Adrenal gland (tissue), 5 donors: Measurements from ENCODE around the gene SUN2.

ENCODE experiments used
- POLR2A ChIP-seq, 2 donors: fragments of 450-650 bp; IDR thresholded peaks; one replicate each; pipeline ENCODE4 v1.6.1; 2017; ENCODE audit warnings: antibody characterized with exemption in 2 of 2, mild to moderate bottlenecking in 2 of 2, moderate library complexity in 1 of 2
- TF ChIP-seq, protein P1 (sequence below), 6 experiments: fragments of 450-650 bp in 4 of 6; fragments of 200-600 bp in 2 of 6; sonication (generic) in 1 of 6; IDR thresholded peaks; 1 replicate in 5 of 6; 2 replicates in 1 of 6; pipeline versions ENCODE4 v1.5.1 to v1.8.0; 2016 to 2021; ENCODE audit warnings: antibody characterized with exemption in 6 of 6, mild to moderate bottlenecking in 2 of 6, moderate library complexity in 1 of 6
- donor health status: DM: no; HTN: no; CAD: no.

DNA sequence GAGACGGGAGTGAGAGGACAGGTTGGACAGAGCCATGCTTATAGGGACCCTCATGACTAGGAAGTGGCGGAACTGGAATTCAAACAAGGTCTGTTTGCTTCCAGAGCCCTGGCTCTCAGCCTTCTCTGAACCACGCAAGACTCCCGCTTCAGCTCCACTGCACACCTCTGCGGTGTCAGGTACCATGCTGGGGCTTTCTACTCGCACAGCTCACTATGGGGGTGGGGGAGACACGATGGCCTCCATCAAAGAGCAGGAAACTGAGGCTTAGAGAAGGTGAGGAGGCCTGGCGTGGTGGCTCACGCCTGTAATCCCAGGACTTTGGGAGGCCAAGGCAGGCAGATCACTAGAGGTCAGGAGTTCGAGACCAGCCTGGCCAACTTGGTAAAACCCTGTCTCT, 14.2 kb downstream of the SUN2 start:
- TF ChIP-seq, protein P1, sequence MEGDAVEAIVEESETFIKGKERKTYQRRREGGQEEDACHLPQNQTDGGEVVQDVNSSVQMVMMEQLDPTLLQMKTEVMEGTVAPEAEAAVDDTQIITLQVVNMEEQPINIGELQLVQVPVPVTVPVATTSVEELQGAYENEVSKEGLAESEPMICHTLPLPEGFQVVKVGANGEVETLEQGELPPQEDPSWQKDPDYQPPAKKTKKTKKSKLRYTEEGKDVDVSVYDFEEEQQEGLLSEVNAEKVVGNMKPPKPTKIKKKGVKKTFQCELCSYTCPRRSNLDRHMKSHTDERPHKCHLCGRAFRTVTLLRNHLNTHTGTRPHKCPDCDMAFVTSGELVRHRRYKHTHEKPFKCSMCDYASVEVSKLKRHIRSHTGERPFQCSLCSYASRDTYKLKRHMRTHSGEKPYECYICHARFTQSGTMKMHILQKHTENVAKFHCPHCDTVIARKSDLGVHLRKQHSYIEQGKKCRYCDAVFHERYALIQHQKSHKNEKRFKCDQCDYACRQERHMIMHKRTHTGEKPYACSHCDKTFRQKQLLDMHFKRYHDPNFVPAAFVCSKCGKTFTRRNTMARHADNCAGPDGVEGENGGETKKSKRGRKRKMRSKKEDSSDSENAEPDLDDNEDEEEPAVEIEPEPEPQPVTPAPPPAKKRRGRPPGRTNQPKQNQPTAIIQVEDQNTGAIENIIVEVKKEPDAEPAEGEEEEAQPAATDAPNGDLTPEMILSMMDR (IDR thresholded peaks at IDR 0.05), result no peak
- no peak for TF ChIP-seq POLR2A (IDR thresholded peaks at IDR 0.05)
